Osteocyte (in vitro differentiated cells): Measurements from ENCODE around the gene DEPDC1B. TPM values are rescaled to one million over a fixed set of nuclear protein-coding genes. Genes with fewer than 3 reads are reported as not detected.

ENCODE experiments used
- DNase-seq: peaks from one replicate; pipeline ENCODE4 v3.0.0; 2021; ENCODE audit warnings: mixed read lengths; ENCODE audit not compliant: unreplicated experiment; ENCODE audit errors: extremely low spot score
- H3K27ac Mint-ChIP-seq: one replicate; pipeline ENCODE4 v1.8.0; 2021; ENCODE audit warnings: mild to moderate bottlenecking, mixed read lengths; ENCODE audit not compliant: unreplicated experiment
- H3K27me3 Mint-ChIP-seq: one replicate; pipeline ENCODE4 v1.8.0; 2021; ENCODE audit warnings: mixed read lengths; ENCODE audit not compliant: unreplicated experiment
- H3K36me3 Mint-ChIP-seq: one replicate; pipeline ENCODE4 v1.8.0; 2021; ENCODE audit warnings: mixed read lengths; ENCODE audit not compliant: unreplicated experiment
- H3K4me1 Mint-ChIP-seq: one replicate; pipeline ENCODE4 v1.8.0; 2021; ENCODE audit warnings: mixed read lengths; ENCODE audit not compliant: unreplicated experiment
- H3K4me3 Mint-ChIP-seq: one replicate; pipeline ENCODE4 v1.8.0; 2021; ENCODE audit warnings: mild to moderate bottlenecking, moderate library complexity, mixed read lengths; ENCODE audit not compliant: unreplicated experiment
- H3K9me3 Mint-ChIP-seq: one replicate; pipeline ENCODE4 v1.8.0; 2021; ENCODE audit warnings: mixed read lengths; ENCODE audit not compliant: unreplicated experiment
- CTCF ChIP-seq: fragments of 200-600 bp; sonication (generic); IDR thresholded peaks from 2 replicates; pipeline ENCODE4 v1.5.0; 2021; ENCODE audit warnings: antibody characterized with exemption, mild to moderate bottlenecking, moderate library complexity
- long read RNA-seq: library from polyadenylated mRNA; unstranded; transcript quantifications from one replicate; pipeline ENCODE4 v2.0.0, GENCODE V29; 2021
- total RNA-seq: library from RNA; stranded (reverse); gene quantifications from 2 replicates; pipeline ENCODE4 v1.2.1, GENCODE V29; 2021

DEPDC1B gene
- 1.7 and 1.9 TPM in 2 replicates for total RNA-seq
- long read RNA-seq, transcript DEPDC1B-201 (11 exons, 2,499 nt), result major isoform, 7 of 11 reads
- long read RNA-seq, partial matches to known transcripts, result 3 of 11 reads
- long read RNA-seq, other reads (novel, unspliced or antisense), result 1 of 11 reads

GRCh38 chr5:60699609-60700415 lies at the start of gene DEPDC1B:
DEPDC1B (minus strand) TSS chr5:60700166; CDS start chr5:60700093, 73 bp downstream.
- Mint-ChIP-seq H3K4me3 (peak within 1 kb of the TSS; percentile 93), H3K27me3 (peaks cover 12% of the 10 kb centered on the region), H3K27ac (peak within 1 kb of the TSS; percentile 90), H3K9me3 (peaks cover 3% of the 10 kb centered on the region), H3K4me1 (peaks cover 24% of the 10 kb centered on the region), H3K36me3 (no peaks in the 10 kb centered on the region)
- peak; percentile 60 for TF ChIP-seq CTCF
- peak; percentile 96 for DNase-seq

- Mint-ChIP-seq H3K9me3 (peaks cover 9% of the 10 kb centered on the region), H3K27me3 (peaks cover 10% of the 10 kb centered on the region), H3K36me3 (no peaks in the 10 kb centered on the region), H3K27ac (no peak overlapping the region), H3K4me1 (no peaks in the 10 kb centered on the region), H3K4me3 (no peak overlapping the region)
- no peak for TF ChIP-seq CTCF
- no peak for DNase-seq
Observed at GRCh38 chr5:60744682-60745081, 44.7 kb upstream of the DEPDC1B start.

GRCh38 chr5:60743511-60744314 lies 43.7 kb upstream of the DEPDC1B start:
- DNase-seq, result no peak
- H3K27me3 Mint-ChIP-seq, result peaks cover 10% of the 10 kb centered on the region
- no peaks in the 10 kb centered on the region for H3K36me3 Mint-ChIP-seq
- H3K27ac Mint-ChIP-seq, result no peak overlapping the region
- TF ChIP-seq CTCF, result no peak
- H3K4me1 Mint-ChIP-seq, result no peaks in the 10 kb centered on the region
- no peak overlapping the region for H3K4me3 Mint-ChIP-seq
- peaks cover 9% of the 10 kb centered on the region for H3K9me3 Mint-ChIP-seq

- H3K36me3 Mint-ChIP-seq, result no peaks in the 10 kb centered on the region
- H3K27ac Mint-ChIP-seq, result no peak overlapping the region
- peaks cover 20% of the 10 kb centered on the region for H3K27me3 Mint-ChIP-seq
- H3K4me1 Mint-ChIP-seq, result no peaks in the 10 kb centered on the region
- no peak for TF ChIP-seq CTCF
- no peak for DNase-seq
- no peak overlapping the region for H3K4me3 Mint-ChIP-seq
- peaks cover 9% of the 10 kb centered on the region for H3K9me3 Mint-ChIP-seq
Observed at GRCh38 chr5:60740322-60740721, 40.4 kb upstream of the DEPDC1B start.

GRCh38 chr5:60738933-60739332 lies 39.0 kb upstream of the DEPDC1B start:
- H3K27me3 Mint-ChIP-seq, result peaks cover 19% of the 10 kb centered on the region
- H3K4me1 Mint-ChIP-seq, result no peaks in the 10 kb centered on the region
- H3K36me3 Mint-ChIP-seq, result no peaks in the 10 kb centered on the region
- H3K27ac Mint-ChIP-seq, result no peak overlapping the region
- H3K9me3 Mint-ChIP-seq, result peaks cover 9% of the 10 kb centered on the region
- TF ChIP-seq CTCF, result no peak
- DNase-seq, result no peak
- H3K4me3 Mint-ChIP-seq, result no peak overlapping the region
